H1 (cell line): ENCODE results near the gene LOC101059915.

Experiments
- ASH2L ChIP-seq: fragments of 200-600, 300-600 bp; sonication (generic); IDR thresholded peaks from one replicate; pipeline ENCODE4 v1.7.1; 2017; ENCODE audit warnings: low read length
- BCL11A ChIP-seq, 2 experiments: IDR thresholded peaks; one replicate each; pipeline ENCODE4 v1.6.1; 2011; ENCODE audit warnings: low read depth in 2 of 2, low read length in 2 of 2, mild to moderate bottlenecking in 2 of 2
- EP300 ChIP-seq, 2 experiments: IDR thresholded peaks; 1 replicate in 1 of 2; 2 replicates in 1 of 2; pipeline ENCODE4 v1.6.1; 2011 to 2012; ENCODE audit warnings: low read depth in 2 of 2, low read length in 2 of 2, mild to moderate bottlenecking in 2 of 2, borderline replicate concordance in 1 of 2, inconsistent platforms in 1 of 2, moderate library complexity in 1 of 2
- HDAC6 ChIP-seq: IDR thresholded peaks from one replicate; pipeline ENCODE4 v1.7.1; 2012; ENCODE audit warnings: low read depth, mild to moderate bottlenecking, inconsistent platforms, low read length, moderate library complexity
- NANOG ChIP-seq: IDR thresholded peaks from 2 replicates; pipeline ENCODE4 v1.6.1; 2011; ENCODE audit warnings: low read length, low read depth, mild to moderate bottlenecking, inconsistent platforms; ENCODE audit not compliant: insufficient read depth, poor library complexity, severe bottlenecking
- SIRT6 ChIP-seq: IDR thresholded peaks from one replicate; pipeline ENCODE4 v1.7.1; 2012; ENCODE audit warnings: low read length, inconsistent platforms
- SP2 ChIP-seq: IDR thresholded peaks from 2 replicates; pipeline ENCODE4 v1.6.1; 2012; ENCODE audit warnings: mild to moderate bottlenecking, low read length, inconsistent platforms
- TAF7 ChIP-seq: optimal IDR thresholded peaks from 2 replicates; pipeline ENCODE3; 2011; ENCODE audit warnings: low read depth, mild to moderate bottlenecking, inconsistent platforms, low read length, moderate library complexity, borderline replicate concordance
- TBP ChIP-seq: IDR thresholded peaks from 2 replicates; pipeline ENCODE4 v1.6.1; 2011; ENCODE audit warnings: low read depth, low read length, improper control_type of control experiment
- TEAD4 ChIP-seq: IDR thresholded peaks from 2 replicates; pipeline ENCODE4 v1.6.1; 2012; ENCODE audit warnings: low read depth, low read length, inconsistent platforms, mixed read lengths
- TF ChIP-seq, protein P1 (sequence below): fragments of 300-600 bp; sonication (generic); IDR thresholded peaks from 2 replicates; pipeline ENCODE4 v1.7.1; 2012; ENCODE audit warnings: low read length, moderate library complexity, mild to moderate bottlenecking, inconsistent platforms; ENCODE audit not compliant: insufficient replicate concordance

Gene LOC101059915

DNA sequence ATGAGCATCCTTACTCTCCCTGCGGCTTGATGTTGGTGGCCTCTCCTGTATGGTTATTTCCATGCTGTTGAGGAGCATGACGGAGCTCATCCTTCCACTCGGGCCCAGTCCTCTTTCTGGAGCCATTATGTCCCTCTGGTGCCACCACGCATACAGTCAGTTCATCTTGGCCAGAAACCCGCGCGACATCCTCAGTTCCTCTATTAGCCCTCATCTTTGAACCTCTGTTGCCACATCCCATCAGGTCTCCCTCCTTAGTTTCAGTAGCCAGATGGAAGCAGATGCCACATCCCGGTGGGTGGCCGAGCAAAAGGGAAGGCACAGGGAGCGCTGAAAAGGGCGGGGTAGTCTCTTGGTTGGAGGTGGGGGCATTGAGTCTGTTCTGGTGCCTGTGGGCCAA is 4.6 kb downstream of the LOC101059915 start (continued):
- TF ChIP-seq, protein P1, sequence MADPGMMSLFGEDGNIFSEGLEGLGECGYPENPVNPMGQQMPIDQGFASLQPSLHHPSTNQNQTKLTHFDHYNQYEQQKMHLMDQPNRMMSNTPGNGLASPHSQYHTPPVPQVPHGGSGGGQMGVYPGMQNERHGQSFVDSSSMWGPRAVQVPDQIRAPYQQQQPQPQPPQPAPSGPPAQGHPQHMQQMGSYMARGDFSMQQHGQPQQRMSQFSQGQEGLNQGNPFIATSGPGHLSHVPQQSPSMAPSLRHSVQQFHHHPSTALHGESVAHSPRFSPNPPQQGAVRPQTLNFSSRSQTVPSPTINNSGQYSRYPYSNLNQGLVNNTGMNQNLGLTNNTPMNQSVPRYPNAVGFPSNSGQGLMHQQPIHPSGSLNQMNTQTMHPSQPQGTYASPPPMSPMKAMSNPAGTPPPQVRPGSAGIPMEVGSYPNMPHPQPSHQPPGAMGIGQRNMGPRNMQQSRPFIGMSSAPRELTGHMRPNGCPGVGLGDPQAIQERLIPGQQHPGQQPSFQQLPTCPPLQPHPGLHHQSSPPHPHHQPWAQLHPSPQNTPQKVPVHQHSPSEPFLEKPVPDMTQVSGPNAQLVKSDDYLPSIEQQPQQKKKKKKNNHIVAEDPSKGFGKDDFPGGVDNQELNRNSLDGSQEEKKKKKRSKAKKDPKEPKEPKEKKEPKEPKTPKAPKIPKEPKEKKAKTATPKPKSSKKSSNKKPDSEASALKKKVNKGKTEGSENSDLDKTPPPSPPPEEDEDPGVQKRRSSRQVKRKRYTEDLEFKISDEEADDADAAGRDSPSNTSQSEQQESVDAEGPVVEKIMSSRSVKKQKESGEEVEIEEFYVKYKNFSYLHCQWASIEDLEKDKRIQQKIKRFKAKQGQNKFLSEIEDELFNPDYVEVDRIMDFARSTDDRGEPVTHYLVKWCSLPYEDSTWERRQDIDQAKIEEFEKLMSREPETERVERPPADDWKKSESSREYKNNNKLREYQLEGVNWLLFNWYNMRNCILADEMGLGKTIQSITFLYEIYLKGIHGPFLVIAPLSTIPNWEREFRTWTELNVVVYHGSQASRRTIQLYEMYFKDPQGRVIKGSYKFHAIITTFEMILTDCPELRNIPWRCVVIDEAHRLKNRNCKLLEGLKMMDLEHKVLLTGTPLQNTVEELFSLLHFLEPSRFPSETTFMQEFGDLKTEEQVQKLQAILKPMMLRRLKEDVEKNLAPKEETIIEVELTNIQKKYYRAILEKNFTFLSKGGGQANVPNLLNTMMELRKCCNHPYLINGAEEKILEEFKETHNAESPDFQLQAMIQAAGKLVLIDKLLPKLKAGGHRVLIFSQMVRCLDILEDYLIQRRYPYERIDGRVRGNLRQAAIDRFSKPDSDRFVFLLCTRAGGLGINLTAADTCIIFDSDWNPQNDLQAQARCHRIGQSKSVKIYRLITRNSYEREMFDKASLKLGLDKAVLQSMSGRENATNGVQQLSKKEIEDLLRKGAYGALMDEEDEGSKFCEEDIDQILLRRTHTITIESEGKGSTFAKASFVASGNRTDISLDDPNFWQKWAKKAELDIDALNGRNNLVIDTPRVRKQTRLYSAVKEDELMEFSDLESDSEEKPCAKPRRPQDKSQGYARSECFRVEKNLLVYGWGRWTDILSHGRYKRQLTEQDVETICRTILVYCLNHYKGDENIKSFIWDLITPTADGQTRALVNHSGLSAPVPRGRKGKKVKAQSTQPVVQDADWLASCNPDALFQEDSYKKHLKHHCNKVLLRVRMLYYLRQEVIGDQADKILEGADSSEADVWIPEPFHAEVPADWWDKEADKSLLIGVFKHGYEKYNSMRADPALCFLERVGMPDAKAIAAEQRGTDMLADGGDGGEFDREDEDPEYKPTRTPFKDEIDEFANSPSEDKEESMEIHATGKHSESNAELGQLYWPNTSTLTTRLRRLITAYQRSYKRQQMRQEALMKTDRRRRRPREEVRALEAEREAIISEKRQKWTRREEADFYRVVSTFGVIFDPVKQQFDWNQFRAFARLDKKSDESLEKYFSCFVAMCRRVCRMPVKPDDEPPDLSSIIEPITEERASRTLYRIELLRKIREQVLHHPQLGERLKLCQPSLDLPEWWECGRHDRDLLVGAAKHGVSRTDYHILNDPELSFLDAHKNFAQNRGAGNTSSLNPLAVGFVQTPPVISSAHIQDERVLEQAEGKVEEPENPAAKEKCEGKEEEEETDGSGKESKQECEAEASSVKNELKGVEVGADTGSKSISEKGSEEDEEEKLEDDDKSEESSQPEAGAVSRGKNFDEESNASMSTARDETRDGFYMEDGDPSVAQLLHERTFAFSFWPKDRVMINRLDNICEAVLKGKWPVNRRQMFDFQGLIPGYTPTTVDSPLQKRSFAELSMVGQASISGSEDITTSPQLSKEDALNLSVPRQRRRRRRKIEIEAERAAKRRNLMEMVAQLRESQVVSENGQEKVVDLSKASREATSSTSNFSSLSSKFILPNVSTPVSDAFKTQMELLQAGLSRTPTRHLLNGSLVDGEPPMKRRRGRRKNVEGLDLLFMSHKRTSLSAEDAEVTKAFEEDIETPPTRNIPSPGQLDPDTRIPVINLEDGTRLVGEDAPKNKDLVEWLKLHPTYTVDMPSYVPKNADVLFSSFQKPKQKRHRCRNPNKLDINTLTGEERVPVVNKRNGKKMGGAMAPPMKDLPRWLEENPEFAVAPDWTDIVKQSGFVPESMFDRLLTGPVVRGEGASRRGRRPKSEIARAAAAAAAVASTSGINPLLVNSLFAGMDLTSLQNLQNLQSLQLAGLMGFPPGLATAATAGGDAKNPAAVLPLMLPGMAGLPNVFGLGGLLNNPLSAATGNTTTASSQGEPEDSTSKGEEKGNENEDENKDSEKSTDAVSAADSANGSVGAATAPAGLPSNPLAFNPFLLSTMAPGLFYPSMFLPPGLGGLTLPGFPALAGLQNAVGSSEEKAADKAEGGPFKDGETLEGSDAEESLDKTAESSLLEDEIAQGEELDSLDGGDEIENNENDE = no peak
- TF ChIP-seq TBP (no peak), HDAC6 (no peak), BCL11A (IDR thresholded peaks at IDR 0.05; ENCODE audit: low read depth in 2 of 2, low read length in 2 of 2) (no peak), TAF7 (no peak), NANOG (no peak), ASH2L (no peak), TEAD4 (no peak), SIRT6 (no peak), SP2 (no peak), EP300 (IDR thresholded peaks at IDR 0.05; ENCODE audit: borderline replicate concordance in 1 of 2, low read depth in 2 of 2, low read length in 2 of 2) (no peak)
